Measurements from ENCODE around the gene RTF1.

Gene RTF1

DNA sequence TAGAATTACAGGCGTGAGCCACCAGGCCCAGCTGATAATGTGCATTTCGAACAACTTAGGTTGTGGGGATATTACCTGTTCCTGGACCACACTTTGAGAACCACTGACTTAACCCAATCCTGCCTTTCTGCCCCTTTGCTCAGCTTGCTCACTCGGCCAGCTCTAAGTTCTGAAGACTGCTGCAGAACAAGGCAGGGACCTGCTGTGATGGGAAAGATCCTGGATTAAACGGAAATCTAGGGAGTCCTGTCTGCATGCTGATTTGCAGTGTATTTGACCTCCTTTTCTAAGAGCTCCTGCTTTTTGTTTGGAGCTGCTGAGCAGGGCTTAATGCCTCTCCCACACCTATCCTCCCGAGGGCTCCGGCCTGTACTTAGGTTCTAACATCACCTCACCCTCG, 93.8 kb downstream of the RTF1 start:
- no peak for DNase-seq

DNA sequence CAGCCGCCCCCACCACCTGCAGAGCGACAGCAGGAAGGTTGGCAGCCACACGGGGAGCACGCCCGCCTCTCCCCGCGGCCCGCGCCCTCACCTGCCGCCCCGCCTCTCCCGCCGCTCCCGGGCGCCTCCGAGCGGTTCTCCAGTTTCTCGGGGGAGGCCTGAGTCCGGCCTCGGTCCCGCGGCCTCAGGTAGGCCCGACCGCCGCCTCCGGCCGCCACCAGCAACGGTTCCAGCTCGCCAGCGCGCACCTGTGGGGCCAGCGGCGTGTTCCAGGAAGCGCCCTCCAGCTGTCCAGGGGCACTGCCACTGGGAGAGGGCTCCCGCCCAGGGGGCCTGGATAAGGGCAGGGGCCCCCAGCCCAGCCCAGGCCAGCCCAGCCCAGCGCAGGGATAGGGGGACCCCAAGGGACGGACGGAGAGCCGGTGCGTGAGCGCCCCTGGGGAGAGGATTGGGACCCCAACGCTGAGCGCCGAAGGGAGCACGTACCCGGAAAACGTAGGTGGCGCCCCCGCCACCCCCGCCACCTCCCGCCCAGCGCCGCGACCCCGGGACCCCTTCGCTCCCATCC, 94.5 kb downstream of the RTF1 start:
- DNase-seq = no peak

DNA sequence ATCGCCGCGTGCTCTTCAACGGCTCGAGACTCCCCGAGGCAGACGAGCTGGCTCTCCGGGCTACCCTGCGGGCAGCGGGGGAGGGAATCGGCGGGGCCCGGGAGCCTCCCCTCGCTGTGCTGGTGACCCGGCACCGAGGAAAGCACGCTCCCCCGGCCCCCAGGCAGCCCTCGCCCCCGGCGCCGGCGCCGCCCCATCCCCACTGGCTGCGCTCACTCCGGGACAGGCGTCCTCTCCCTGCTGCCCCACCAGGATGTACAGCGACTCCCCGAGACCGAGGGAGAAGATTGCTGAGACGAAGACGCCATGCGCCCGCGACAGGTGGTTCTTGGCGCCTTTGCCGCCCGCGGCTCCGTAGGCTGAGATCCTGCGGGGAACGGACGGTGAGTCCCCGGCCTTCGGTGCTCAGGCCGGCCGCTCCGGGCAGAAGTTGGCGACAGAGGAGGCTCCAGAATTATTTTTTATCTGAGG, 95.0 kb downstream of the RTF1 start:
- DNase-seq = no peak

DNA sequence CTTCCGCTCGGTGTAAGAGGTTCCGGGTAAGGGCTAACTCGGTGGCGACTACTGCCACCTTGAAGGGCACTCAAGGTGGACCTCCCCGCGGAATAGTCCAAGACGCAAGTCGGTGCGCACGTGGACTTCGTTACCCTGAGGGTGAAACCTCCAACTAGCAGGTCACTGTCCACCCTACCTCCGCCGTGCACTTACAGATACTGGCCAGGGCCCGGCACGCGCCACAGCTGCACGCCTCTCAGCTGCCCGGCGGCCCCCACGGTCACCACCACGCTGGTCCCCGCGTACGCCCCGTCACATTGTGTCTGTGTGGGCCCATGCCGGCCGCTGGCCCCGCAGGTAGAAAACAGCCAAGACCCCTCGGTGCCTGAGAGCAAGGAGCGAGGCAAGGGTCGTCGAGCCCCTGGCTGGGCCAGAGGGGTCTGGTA, 95.6 kb downstream of the RTF1 start:
- no peak for DNase-seq

DNA sequence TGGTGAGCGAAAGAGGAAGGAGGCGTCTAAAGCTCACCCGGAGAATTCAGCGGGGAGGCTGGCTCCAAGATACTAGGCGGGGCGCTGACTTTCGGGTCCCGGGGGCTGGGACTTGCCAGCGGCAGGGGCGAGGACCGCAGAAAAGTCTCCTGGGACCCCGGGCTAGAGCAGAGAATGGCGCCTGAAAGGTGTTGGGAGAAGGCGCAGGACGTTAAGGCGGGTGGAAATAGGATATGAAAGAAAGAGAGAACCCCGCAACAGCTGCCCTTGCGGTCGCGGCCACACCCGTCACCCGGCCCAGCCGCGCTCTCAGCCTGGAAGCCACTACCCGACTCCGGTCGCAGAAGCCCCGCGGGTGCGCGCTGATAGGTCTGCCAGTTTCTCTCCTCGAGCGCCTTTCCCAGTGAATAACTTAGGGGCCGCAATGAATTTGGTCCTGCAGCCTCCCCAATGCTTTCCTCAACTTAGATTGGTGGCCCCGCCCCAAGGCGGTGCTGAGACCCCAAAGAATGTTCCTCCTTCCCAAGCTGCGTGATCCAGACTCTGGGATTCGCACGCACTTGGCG, 96.1 kb downstream of the RTF1 start:
- DNase-seq = peak; percentile 67

DNA sequence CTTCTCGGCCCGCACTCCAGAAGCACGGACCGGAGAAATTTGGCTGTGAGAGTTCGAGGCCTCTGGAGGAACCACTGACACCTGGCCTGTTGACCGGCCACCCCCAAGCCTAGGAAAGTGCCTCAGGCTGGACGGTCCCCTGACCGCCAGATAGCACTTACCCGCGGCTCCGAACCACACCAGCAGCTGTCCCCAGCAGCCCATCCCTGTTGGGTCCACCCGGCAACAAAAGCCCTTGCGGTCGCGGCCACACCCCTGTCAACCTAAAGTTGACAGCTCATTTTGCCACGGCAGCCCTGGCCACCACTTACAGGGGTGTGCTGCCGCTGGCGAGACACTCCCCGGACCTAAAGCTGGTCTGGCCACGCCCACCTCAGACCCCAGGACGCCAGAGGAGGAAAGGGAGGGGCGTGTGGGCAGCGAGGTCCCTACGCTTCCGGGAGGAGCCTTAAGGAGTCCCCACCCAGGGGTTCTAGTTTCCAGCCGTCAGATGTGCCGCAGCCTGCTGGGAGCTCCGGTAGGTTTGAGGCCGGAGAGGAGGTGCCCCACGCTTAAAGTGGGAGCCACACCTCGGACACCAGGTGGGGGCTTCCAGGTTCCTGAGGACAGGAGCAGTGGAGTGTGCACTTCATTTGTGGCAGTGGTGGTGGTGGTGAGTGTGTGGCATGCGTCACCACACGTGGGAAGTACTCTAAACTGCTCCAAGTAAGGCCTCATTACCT, 96.8 kb downstream of the RTF1 start, which contains the start of gene LTK:
TSS of gene LTK (minus strand) at position 322 of the 722 bp plus-strand sequence. CDS start at position 204, 118 bp downstream.
- peak; percentile 44 for DNase-seq

DNA sequence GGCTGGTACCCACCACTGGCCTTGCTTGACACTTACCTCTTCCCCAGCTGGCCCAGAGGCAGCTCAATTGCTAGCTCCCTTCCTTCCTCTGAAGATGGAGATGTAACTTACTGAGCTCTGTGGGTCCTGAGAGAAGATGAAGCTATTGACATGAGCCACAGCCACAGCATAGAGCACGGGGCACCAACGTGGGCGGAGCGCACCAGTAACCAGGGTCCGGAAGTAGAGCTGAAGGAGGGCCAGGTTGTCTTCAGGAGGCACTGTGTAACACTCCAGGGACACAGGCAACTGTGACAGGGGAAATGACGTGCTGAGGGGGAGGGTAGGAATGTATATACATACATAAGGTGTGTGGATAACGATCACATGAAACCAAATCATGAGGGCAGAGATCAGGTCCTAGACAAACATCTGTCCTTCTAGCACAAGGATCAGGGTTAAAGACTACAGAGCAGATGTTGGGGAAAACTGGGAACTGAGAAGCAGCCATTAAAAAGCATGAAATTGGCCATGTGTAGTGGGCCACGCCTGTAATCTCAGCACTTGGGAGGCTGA, 101.1 kb downstream of the RTF1 start:
- DNase-seq = no peak

DNA sequence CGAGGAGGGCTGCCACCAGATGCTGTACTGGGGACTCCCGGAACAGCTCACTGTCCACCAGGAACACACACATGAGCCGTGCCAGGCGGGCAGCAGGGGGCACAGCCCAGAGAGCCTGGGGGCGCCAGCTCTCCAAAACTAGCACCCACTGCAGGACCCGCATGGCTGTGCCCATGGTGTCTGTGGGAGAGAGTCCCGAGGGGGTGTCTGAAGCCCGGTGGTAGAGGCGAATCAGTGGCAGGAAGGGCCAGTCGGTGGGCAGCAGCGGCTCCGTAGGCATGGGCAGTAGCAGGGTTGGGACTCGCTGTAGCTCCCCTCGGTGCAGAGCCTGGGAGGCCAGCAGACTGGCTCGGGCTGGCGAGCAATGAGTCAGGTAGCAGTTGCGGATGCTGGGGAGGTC, 103.7 kb downstream of the RTF1 start:
- no peak for DNase-seq

DNA sequence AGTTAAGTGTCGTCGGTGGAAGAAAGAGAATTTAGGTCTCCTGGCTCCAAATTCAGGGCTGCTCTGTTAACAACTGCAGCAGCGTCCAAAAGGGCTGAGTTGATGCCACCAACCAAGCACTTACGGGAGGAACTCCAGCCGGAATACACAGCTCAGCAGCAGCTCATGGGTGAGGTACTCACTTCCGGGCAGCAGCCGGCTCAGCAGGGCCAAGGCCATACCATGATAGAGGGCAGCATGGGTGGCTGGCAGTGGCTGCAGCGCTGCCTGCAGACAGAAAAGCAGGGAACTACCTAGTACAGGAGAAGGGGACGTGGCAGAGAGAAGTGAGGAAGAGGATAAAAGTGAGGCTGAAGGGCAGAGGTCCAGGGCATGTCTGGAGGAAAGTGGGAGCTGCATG, 104.7 kb downstream of the RTF1 start:
- DNase-seq = no peak

DNA sequence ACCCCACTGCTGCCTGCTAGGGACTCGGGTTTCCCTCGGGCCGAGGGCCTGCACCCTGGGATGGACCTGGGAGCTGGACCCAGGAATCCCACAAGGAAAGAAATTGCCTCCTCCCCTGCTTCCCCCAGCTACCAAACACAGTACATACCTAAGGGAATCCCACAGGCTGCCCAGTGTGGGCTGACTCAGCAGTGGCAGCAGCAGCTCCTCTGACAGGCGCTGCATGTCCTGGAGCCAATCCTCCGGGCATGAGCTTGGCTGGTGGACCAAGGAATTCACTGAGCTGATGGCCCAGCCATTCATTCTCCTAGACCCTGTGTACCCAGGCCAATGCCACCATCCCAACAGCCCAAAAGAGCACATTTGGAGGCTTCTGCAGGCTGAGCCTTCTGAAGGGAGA, 106.2 kb downstream of the RTF1 start:
- no peak for DNase-seq

DNA sequence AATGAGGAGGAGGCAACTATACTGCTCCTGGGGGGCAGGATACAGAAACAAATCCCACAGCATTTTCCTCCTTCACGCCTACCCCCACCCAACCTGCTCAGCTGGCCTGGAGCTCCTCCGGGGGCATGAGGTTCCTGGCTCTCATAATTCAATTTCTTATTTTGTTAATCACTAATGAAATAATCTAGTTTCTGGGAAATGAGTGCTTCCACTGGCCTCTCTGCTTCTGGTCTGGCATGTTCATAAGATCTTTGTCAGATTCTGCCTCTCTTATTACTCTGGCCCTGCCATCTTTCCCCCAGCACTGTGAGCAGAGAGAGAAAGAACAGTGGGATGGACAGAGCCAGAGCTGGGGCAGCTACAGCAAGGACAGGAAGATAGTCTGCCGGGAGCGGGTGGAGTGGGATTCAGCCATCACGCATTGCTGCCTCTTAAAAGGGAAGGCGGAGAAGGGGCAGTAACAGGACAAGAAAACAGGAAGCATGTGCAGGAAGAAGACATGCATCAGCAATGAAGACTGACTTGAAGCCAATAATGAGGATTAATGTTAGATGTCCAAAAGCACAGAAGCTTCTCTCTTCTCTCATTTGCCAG, 113.6 kb downstream of the RTF1 start:
- no peak for DNase-seq

Data from MV-4-11 (cell line).